Adrenal gland (tissue), 5 donors: Measurements from ENCODE around the gene COX20.

Experiments
- CTCF ChIP-seq, 6 experiments: fragments of 450-650 bp in 4 of 6; fragments of 200-600 bp in 2 of 6; sonication (generic) in 1 of 6; IDR thresholded peaks; 1 replicate in 5 of 6; 2 replicates in 1 of 6; pipeline versions ENCODE4 v1.5.1 to v1.8.0; 2016 to 2021; ENCODE audit warnings: antibody characterized with exemption in 6 of 6, mild to moderate bottlenecking in 2 of 6, moderate library complexity in 1 of 6
- POLR2A ChIP-seq, 2 donors: fragments of 450-650 bp; IDR thresholded peaks; one replicate each; pipeline ENCODE4 v1.6.1; 2017; ENCODE audit warnings: antibody characterized with exemption in 2 of 2, mild to moderate bottlenecking in 2 of 2, moderate library complexity in 1 of 2
- donor health status: DM: no; HTN: no; CAD: no.

- no peak for TF ChIP-seq POLR2A (IDR thresholded peaks at IDR 0.05)
- no peak for TF ChIP-seq CTCF (IDR thresholded peaks at IDR 0.05)
These were observed 28.2 kb downstream of the COX20 start for GRCh38 chr1:244863491-244864252.
